ENCODE measurements around the gene FAM3A. TPM values are rescaled to one million over a fixed set of nuclear protein-coding genes. Genes with fewer than 3 reads are reported as not detected.

FAM3A gene
- total RNA-seq, 1 experiment from 2014 or later, result 88.8 TPM

- no peak for DNase-seq (ENCODE audit: low read depth, low spot score)
- no peaks in the 10 kb centered on the region for H3K36me3 ChIP-seq (ENCODE audit: control insufficient read depth, insufficient read depth, low read length)
- no peaks in the 10 kb centered on the region for H3K27me3 ChIP-seq (ENCODE audit: control insufficient read depth, insufficient read depth, low read length)
- no peak overlapping the region for H3K27ac ChIP-seq (ENCODE audit: low read length)
- POLR2A ChIA-PET, result no interaction called here
- CTCF ChIA-PET, result no interaction called here
- no peak for ATAC-seq
- no TSS peak for BruUV-seq (replicated peaks)
- TF ChIP-seq CTCF (IDR thresholded peaks at IDR 0.05) (no peak), POLR2AphosphoS5 (IDR thresholded peaks at IDR 0.05; ENCODE audit: low read depth, low read length) (no peak), SIN3A (IDR thresholded peaks at IDR 0.05; ENCODE audit: borderline replicate concordance, insufficient read depth, low read depth, low read length) (no peak), TCF7L2 (IDR thresholded peaks at IDR 0.05; ENCODE audit: low read depth, low read length) (no peak), REST (IDR thresholded peaks at IDR 0.05; ENCODE audit: insufficient read depth in 1 of 2, low read depth in 2 of 2, low read length in 1 of 2) (no peak)
- intact Hi-C loops (cut with micrococcal nuclease; ENCODE audit: unreplicated experiment), result no loop called here
- in situ Hi-C loops (cut with HindIII; ENCODE audit: low pct_unique_long_range_greater_than_20kb, low sequenced_read_pairs), result no loop called here
- H3K4me3 ChIP-seq (ENCODE audit: low read depth in 2 of 2, low read length in 2 of 2), result no peak overlapping the region
- H3K9me3 ChIP-seq (ENCODE audit: control insufficient read depth, insufficient read depth, low read depth, low read length), result no peaks in the 10 kb centered on the region
- no peaks in the 10 kb centered on the region for H3K4me1 ChIP-seq (ENCODE audit: control insufficient read depth, insufficient read depth, low read length)
Measured at GRCh38 chrX:154466907-154467306, 49.1 kb downstream of the FAM3A start.

GRCh38 chrX:154466036-154466435 is 50.0 kb downstream of the FAM3A start:
- TF ChIP-seq TCF7L2 (IDR thresholded peaks at IDR 0.05; ENCODE audit: low read depth, low read length), result no peak
- TF ChIP-seq REST (IDR thresholded peaks at IDR 0.05; ENCODE audit: insufficient read depth in 1 of 2, low read depth in 2 of 2, low read length in 1 of 2), result no peak
- no peak for TF ChIP-seq CTCF (IDR thresholded peaks at IDR 0.05)
- TF ChIP-seq SIN3A (IDR thresholded peaks at IDR 0.05; ENCODE audit: borderline replicate concordance, insufficient read depth, low read depth, low read length), result no peak
- no peak for TF ChIP-seq POLR2AphosphoS5 (IDR thresholded peaks at IDR 0.05; ENCODE audit: low read depth, low read length)
- ATAC-seq, result no peak
- no peak for DNase-seq (ENCODE audit: low read depth, low spot score)
- H3K4me1 ChIP-seq (ENCODE audit: control insufficient read depth, insufficient read depth, low read length), result no peaks in the 10 kb centered on the region
- ChIA-PET POLR2A (no interaction called here), CTCF (no interaction called here)
- no peaks in the 10 kb centered on the region for H3K36me3 ChIP-seq (ENCODE audit: control insufficient read depth, insufficient read depth, low read length)
- intact Hi-C loops (cut with micrococcal nuclease; ENCODE audit: unreplicated experiment), result no loop called here
- in situ Hi-C loops (cut with HindIII; ENCODE audit: low pct_unique_long_range_greater_than_20kb, low sequenced_read_pairs), result no loop called here
- H3K27me3 ChIP-seq (ENCODE audit: control insufficient read depth, insufficient read depth, low read length), result no peaks in the 10 kb centered on the region
- H3K27ac ChIP-seq (ENCODE audit: low read length), result no peak overlapping the region
- no peaks in the 10 kb centered on the region for H3K9me3 ChIP-seq (ENCODE audit: control insufficient read depth, insufficient read depth, low read depth, low read length)
- no peak overlapping the region for H3K4me3 ChIP-seq (ENCODE audit: low read depth in 2 of 2, low read length in 2 of 2)
- BruUV-seq (replicated peaks), result no TSS peak
